ENCODE data around the gene HOXA4. TPM values are rescaled to one million over a fixed set of nuclear protein-coding genes. Genes with fewer than 3 reads are reported as not detected.

HOXA4 gene
- total RNA-seq, 1 donor from 2014 or later = 0.79 TPM

DNA sequence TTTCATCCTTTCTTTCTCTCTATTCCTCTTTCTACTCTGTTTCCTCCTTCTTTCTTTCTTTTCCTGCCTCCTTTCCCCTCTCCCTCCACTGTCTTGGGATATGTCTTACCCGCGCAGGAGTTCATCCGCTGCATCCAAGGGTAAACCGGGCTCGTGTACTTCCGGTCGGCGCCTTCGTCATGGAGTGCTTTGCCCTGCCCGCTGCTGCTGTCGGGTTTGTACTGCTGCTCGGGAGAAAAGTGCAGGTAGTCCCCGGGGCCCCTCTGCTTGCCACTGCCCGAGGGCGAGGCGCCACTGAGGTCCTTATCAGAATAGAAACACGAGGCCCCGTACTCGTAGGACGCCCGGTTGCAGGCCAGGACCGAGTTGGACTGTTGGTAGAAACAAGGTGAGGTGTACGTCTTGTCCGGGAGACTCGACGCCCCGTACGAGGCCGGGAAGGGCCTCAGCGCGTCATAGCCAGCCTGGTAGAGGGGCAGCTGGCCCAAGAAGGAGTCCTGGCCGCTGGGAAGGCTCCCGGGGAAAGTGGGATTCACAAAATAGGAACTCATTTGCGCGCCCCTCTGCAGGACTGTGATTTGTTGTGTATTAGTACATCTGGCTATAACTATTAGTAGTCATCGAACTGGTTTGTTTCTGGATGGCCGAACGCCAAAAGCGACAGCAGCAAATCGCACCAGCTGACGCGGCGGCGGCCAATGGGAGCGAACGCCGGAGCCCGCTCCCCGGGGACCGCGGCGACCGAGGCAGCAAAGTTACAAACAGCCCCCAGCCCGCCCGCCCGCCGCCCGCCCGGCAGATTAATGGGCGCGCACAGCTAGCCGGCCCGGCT lies 16.9 kb upstream of the HOXA4 start, which contains the start of gene HOXA6:
HOXA6 (minus strand) TSS at position 576 of the 832 bp plus-strand sequence; CDS start at position 551, 25 bp downstream.
- DNase-seq (ENCODE audit: low read depth in 2 of 2) = peak in 1 of 2 donors; percentile 68

DNA sequence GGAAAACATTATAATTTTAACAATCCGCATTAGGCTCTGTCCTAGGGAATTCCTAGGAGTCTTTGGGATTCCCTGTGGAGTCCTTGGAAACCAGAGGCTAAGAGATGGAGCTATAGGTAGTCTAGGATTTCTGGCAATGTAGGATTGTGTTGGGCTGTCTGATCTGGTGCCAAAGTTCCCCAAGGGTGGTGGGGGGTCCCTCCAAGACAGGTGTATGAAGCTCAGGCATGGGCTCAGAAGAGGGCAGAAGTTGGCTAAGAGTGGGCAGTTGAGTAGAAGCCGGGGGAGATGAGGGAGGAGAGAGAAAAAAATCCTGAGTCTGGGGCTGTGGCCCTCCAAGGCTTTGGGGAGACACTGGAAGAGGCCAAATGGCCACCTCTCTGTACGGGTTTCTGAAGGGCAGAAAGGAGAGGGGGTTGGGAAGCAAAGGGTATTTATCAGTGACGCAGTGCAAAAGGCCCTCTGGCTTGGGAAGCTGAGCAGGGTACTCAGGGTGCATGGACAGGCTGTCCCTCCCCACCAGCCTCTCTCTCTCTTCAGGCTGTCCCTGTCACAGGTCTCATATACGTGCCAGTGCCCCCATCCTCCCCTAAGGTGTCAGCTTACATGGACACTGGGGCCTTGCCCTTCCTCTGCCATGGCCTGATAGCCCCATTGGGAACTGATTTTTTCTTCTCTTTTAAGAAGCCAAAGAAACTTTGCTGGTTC lies 16.1 kb upstream of the HOXA4 start:
- no peak for DNase-seq (ENCODE audit: low read depth in 2 of 2)

DNA sequence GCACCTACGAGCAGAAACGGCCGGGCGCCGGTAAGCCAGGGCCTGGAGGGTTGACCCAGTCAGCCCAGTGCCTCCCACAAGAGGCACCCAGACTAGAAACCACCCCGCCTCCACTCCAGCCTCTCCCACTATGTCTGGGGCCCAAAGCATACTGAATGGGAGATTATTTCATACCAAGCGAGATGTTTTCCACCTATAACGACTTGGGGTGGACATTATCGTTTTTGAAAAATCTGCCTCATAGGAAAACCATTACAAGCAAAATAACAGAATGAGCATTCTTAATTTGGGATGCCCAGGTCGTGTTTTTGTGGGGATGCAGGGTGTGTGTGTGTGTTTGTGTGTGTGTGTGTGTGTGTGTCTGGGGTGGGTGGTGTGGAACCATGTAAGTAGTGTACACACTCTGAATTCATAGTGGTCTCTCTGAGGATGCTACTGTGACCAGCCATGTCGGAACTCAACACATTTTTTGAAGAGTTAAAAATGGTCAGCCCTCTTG lies 15.4 kb upstream of the HOXA4 start:
- DNase-seq (ENCODE audit: low read depth in 2 of 2) = no peak

DNA sequence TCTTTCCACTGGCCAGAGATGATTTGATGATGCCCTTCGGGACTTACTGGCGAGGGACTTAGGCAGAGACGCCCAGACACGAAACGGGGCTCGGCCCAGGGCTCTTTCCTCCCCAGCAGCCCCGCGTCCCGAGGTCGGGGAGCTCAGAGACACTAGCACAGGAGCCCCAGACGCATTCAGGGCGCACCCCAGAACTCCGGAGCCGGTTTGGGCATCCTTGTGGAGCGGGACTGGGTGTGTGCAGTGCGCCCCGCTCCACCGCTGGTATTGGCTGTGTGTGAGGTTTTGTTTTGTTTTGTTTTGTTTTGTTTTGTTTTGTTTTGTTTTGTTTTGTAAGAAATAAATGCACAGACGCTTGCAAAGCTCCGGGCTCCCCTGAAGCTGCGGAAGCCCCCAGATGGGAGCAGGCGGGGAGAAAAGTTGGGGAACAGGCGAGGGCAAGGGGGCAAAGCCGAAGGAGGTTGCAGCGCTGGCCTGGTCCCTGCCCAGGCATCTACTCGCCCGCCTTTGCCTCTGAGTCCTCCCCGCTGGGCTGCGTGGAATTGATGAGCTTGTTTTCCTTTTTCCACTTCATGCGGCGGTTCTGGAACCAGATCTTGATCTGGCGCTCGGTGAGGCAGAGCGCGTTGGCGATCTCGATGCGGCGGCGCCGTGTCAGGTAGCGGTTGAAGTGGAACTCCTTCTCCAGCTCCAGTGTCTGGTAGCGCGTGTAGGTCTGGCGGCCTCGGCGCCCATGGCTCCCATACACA lies 14.8 kb upstream of the HOXA4 start:
- DNase-seq (ENCODE audit: low read depth in 2 of 2) = no peak

DNA sequence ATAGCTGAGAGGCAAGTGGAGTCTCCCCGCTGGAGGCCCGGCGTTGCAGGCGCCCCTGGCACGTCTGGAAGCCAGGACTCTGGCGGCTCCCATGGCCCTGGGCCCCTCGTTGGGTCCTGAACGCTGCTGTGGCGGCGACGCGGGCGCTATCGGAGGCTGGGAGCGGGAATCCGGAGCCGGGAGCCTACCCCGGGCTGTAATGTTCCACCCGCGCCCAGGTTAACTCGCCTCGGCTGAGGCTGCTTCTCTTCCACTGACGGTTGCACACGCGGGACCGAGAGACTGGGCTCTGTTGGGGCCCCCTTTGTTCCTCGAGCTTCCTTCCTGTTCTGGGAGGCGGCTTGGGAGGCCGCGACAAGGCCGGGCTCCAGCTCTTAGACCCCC lies 14.2 kb upstream of the HOXA4 start:
- no peak for DNase-seq (ENCODE audit: low read depth in 2 of 2)

DNA sequence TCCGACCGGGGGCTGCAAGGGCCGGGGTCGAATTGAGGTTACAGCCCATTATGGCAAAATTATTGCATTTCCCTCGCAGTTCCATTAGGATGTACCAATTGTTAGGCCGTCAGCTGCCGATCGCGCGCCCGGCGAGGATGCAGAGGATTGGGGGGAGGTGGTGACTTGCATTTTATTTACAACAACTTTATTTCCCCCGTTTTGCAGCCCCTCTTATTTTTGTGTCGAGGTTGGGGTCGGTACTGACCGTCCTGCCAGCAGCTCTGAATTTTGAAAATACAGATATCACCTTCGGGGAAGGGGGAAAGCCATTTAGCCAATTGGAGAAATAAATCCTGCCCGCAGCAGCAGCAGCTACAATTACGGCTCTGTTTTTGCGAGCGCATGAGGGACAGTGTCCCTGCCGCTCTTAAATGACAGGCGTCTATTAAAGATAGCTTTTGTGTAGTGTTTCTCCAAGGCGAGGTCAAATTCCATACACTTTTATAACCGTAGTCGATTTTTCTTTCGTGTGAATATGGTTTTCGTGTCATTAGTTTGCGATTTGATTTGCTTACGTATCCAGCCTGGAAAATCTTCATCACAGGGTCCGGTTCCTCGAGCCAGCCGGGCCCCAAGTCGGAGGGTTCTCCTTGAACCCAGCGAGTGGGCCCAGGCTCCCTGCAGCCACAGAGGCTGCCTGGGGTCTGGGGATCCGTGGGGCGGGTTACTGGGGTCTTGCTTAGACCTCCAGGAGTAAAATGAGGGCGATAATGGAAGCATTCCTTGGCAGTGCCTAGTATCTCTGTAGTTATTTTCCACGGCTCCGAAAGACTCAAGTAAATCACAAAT lies 13.6 kb upstream of the HOXA4 start:
- DNase-seq (ENCODE audit: low read depth in 2 of 2) = peak in 1 of 2 donors; percentile 48

DNA sequence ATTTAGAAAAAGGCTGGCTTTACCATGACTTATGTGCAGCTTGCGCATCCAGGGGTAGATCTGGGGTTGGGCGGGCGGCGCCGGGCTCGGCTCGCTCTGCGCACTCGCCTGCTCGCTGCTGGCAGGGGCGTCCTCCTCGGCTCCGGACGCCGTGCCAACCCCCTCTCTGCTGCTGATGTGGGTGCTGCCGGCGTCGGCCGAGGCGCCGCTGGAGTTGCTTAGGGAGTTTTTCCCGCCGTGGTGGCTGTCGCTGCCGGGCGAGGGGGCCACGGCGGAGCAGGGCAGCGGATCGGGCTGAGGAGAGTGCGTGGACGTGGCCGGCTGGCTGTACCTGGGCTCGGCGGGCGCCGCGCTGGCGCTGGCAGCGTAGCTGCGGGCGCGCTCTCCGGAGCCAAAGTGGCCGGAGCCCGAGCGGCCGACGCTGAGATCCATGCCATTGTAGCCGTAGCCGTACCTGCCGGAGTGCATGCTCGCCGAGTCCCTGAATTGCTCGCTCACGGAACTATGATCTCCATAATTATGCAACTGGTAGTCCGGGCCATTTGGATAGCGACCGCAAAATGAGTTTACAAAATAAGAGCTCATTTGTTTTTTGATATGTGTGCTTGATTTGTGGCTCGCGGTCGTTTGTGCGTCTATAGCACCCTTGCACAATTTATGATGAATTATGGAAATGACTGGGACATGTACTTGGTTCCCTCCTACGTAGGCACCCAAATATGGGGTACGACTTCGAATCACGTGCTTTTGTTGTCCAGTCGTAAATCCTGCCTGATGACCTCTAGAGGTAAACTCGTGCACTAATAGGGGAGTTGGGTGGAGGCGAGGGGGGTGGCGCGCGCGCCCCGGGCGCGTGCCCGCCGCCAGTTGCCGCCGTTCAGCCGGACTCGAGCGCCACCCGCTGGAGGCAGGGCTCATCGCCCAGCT lies 12.7 kb upstream of the HOXA4 start, which contains the start of gene HOXA5:
HOXA5 (minus strand) TSS at position 659 of the 927 bp plus-strand sequence; CDS start at position 585, 74 bp downstream.
- DNase-seq (ENCODE audit: low read depth in 2 of 2) = peak; percentile 93 to 99

DNA sequence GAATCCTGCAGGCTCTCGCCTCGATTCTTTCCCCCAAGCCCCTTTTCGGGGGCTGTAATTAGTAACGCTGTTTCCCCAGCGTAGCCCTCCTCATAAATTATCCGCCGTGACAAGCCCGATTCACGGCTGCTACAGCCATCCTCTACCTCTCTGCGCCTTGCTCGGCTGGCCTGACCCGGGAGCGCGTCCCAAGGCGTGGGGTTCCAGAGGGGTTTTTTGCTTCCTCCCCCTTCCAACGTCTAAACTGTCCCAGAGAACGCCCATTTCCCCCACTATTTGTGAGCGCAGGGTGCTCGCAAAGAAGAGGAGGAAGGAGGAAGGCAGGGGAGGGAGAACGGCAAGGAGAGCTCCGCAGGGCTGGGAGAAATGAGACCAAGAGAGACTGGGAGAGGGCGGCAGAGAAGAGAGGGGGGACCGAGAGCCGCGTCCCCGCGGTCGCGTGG lies 12.0 kb upstream of the HOXA4 start:
- peak in 1 of 2 donors; percentile 31 for DNase-seq (ENCODE audit: low read depth in 2 of 2)

DNA sequence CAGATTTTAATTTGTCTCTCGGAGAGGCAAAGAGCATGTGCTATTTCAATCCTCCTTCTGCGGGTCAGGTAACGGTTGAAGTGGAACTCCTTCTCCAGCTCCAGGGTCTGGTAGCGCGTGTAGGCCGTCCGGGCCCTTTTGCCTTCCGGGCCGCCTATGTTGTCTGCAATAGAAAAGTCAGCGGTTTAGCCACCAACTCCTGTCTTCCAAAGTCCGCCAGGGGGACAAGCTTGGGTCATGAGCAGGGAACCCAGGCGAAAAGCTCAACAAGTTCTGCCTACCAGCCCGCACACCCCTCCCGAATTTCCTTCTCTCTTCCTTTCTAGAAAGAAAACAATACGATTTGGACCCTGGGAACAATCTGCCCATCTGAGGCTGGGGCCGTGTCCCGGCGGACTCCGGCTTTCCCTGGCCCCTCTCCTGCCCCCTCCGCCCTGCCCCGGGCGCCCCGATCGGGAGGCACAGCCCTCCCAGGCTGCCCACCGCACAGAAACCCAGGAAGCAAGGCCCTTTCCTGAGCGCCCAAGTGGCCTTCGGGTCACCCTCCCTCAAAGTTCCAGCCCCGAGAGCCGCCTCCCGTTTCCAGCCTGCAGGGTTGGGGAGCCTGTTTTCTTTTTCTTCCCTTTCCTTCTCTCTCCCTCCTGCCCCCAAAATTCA lies 11.5 kb upstream of the HOXA4 start:
- peak; percentile 81 for DNase-seq (ENCODE audit: low read depth in 2 of 2)

DNA sequence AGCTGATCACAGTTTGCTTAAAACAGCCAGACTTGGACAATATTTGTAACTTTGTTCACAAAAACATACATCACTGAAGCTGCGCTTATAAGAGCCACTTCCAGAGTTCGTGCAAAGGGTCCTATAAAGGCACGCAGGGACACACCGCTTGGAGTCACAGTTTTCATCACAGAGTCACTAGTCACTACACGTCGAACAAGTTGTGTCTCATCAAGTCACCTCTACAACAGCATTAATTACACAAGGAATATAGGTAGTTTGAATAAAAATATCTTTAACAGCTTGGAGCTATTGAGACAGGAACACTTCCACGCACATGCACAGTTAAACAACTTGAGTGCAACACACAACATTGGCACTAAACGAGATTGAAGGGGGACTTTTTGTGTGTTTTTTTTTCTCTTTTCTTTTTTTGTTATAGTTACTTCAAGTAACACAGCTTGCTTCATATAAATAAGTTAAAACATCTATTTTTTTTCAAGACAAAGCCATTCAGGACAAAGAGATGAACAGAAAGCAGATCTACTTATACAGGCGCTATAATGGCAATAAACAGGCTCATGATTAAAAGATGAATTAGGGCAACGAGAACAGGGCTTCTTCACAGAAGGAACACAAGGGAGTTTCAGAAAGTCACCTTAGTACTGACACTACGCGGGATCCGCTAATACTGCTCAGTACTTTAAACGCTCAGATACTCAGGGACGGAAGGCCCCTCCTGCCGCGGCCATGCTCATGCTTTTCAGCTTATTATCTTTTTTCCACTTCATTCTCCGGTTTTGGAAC lies 10.8 kb upstream of the HOXA4 start:
- peak in 1 of 2 donors; percentile 52 for DNase-seq (ENCODE audit: low read depth in 2 of 2)

DNA sequence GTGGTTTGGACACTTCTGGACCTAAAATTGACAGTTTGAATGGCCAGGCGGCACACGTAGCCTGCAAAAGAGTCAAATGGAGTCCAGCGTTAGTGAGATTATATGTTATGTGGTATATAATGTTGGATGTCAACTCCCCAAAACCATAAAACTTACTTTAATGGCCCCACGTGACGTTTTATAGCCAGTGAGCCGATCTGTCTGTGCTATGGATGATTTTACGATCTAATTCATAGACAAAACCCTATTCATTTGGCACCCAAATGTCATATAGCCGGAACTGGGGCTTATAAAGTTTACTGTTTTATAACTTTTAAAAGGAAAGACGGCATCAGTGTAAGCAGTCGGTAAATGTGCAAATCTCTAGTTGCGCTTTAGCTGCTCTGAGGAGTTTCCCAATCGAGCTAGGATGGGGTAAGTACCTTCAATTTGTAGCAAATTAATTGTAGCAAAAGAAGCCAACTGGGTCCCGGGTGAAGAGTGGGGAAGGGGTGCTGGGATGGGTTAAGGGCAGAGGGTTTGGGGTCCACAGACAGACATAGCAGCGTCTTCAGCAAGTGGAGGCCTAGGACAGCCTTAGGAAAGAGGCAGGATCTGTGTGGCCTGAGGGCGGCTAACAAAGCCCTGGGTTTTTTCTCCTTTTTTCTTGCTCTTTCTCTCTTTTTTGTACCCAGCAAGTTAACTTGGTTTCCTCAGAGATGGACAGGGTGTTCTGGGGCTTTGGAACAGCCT lies 9.7 kb upstream of the HOXA4 start:
- peak in 1 of 2 donors; percentile 38 for DNase-seq (ENCODE audit: low read depth in 2 of 2)

DNA sequence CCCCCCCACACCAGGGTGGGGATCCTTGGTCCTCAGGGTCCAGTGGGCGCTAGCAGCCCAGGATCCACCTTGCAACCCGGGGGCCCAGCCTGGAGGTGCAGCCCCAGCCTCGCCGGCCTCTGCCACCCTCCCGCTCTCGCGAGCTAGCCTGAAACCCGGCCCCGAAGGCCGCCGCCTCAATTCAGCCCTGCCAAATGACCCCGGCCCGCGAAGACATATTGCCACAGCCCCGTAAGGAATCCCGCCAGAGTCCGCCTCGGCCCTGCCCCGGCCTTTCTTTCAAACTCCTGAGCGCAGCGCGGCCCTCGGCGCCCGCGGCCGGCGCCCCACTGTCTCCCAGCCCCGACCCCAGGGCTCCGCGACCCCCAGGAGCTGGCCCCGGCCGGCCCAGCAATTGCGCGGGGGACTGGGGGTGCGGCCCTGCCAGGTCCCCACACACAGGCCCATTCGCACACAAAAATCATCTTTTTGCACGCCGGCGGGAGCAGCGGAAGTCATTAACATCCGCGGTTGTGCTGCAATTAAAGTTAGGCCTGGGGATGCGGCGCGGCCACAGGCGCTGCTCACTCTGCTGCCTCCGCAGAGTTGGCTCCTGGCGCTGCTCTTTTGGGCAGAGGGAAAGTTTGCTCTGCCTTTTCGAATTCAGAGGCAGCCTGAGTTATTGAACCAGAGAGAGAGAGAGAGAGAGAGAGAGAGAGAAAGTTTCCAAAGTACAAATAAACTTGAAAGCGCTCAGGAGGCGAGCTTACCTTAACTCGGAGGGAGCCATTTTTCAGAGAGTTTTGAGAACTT lies 9.0 kb upstream of the HOXA4 start:
- peak in 1 of 2 donors; percentile 69 for DNase-seq (ENCODE audit: low read depth in 2 of 2)

DNA sequence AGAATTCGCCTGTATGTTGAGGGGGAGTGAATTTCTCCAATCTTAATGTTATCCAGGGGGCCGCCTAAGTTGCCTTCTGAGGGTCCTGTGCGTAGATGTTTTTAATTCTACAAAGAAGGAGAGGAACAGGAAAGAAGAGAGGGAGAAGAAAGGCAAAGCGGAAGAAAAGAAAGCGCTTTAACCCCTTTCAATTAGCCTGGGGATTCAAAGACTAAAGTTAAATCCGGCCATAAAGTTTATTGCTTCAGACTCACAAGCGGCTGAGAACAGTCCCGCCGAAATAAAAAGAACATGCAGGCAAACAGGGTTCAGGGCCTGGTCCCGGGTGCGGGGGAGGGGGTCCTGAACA lies 8.4 kb upstream of the HOXA4 start:
- DNase-seq (ENCODE audit: low read depth in 2 of 2) = no peak

DNA sequence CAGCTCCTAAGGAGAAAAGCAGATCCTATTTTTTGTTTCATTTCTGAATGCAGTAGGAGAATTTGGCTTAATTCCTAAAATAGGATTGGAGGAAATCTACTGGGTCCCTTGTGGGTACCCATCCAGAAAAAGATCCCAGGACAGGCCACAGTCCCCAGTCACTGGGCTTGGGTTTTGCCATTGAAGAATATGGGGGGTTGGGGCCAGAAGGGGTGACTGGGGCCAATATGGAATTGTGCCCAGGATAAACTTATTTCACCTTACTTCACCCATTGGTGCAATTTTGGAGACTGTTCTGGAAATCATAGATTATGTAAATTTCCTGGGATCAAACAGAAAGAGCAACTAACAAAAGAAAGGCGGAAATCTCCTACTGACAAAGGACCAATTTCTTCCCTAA lies 7.9 kb upstream of the HOXA4 start:
- no peak for DNase-seq (ENCODE audit: low read depth in 2 of 2)

DNA sequence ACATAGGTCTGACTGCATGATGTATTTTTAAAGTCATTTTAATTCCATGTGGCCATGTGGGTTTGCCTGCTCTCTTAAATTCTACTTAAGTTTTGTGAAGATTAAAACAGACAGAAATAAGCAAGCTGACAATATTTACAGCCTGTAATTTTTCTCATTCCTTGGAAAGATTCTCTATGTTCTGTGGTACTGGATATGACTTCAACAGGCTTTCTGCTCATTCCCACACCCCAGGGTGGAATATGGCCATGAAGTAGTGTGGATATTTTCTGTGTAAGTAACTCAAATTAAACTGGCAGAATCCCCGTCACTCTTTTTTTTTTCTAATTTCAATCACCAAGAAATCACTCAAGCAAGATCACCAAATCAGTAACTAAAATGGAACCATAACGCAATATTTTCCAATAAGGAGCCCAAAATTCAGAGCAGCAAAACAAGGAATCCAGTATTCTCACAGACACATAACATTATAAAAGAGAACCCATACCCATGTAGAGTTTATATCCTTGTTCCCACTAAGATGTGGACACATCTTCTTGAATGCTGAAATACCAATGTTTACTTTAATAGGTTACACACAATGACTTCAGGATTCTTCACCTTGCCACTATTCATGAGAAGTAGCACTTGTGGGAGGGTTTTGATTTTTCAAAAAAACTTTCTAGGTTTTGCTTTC lies 7.2 kb upstream of the HOXA4 start:
- no peak for DNase-seq (ENCODE audit: low read depth in 2 of 2)

DNA sequence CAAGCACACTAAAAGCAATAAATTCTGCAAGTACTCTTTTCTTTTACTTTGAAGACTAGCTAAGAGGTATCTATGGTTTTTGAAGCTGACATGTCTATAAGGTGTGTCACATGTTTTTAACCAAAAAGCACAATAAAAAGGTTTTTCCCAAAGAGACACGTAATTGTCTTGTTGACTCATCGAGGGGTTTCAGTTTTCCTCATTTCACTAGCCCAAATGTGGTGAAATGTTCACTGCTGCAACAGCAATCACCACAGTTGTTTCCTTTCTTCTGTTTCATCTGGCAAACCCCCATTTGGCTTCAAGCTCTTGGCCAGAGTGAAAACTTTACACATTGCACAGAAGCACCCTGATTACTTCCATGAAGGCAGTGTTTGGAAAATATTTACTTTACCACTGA lies 3.8 kb upstream of the HOXA4 start:
- peak; percentile 84 to 93 for DNase-seq (ENCODE audit: low read depth in 2 of 2)
